CD14-positive monocyte (primary cell): ENCODE results near the gene SCGB1C2. TPM values are rescaled to one million over a fixed set of nuclear protein-coding genes. Genes with fewer than 3 reads are reported as not detected.
"Not testable (repeated sequence)": the region's sequence is repeated elsewhere in the genome, so short reads cannot be mapped to it uniquely, and the experiment has no call there.

ENCODE experiments used
- DNase-seq, 3 donors: peaks; one replicate each; pipeline ENCODE4 v3.0.0-alpha.2; 2011 to 2022
- H2AFZ ChIP-seq: 2 replicates; pipeline ENCODE4 v1.6.0; 2012; ENCODE audit warnings: mild to moderate bottlenecking, low read depth, low read length, inconsistent platforms; ENCODE audit not compliant: insufficient read depth, poor library complexity, severe bottlenecking
- H3K27ac ChIP-seq, 2 donors: 1 replicate in 1 of 2; 2 replicates in 1 of 2; pipeline ENCODE4 v1.5.1; 2012 to 2013; ENCODE audit warnings: low read length in 2 of 2, control low read depth in 1 of 2, inconsistent platforms in 1 of 2, low read depth in 1 of 2, mild to moderate bottlenecking in 1 of 2
- H3K27me3 ChIP-seq, 2 donors: one replicate each; pipeline versions ENCODE4 v1.6.0 to v1.6.1; 2011 to 2013; ENCODE audit warnings: low read length in 2 of 2; ENCODE audit not compliant: control insufficient read depth in 2 of 2, insufficient read depth in 2 of 2
- H3K36me3 ChIP-seq, 2 donors: replicated peaks in 1 of 2; 1 replicate in 1 of 2; 2 replicates in 1 of 2; pipeline versions ENCODE4 v1.5.1 to v1.6.1; 2012 to 2013; ENCODE audit warnings: low read length in 2 of 2, control low read depth in 1 of 2, inconsistent platforms in 1 of 2, mild to moderate bottlenecking in 1 of 2; ENCODE audit not compliant: insufficient read depth in 2 of 2, control insufficient read depth in 1 of 2
- H3K4me1 ChIP-seq, 2 donors: 1 replicate in 1 of 2; 2 replicates in 1 of 2; pipeline versions ENCODE4 v1.5.1 to v1.6.1; 2012 to 2013; ENCODE audit warnings: low read length in 2 of 2, control low read depth in 1 of 2, inconsistent platforms in 1 of 2, mild to moderate bottlenecking in 1 of 2, moderate library complexity in 1 of 2; ENCODE audit not compliant: insufficient read depth in 2 of 2, control insufficient read depth in 1 of 2
- H3K4me2 ChIP-seq: replicated peaks from 2 replicates; pipeline ENCODE3; 2012; ENCODE audit warnings: low read length, moderate library complexity, mild to moderate bottlenecking; ENCODE audit not compliant: poor library complexity, severe bottlenecking; ENCODE audit errors: extremely low read depth
- H3K4me3 ChIP-seq, 3 experiments: fragments of 200-600 bp in 1 of 3; sonication (generic) in 1 of 3; replicated peaks in 1 of 3; 1 replicate in 2 of 3; 2 replicates in 1 of 3; pipeline ENCODE4 v1.5.1; 2011 to 2013; ENCODE audit warnings: low read length in 3 of 3, mild to moderate bottlenecking in 3 of 3, control low read depth in 2 of 3, low read depth in 2 of 3, inconsistent platforms in 1 of 3, moderate library complexity in 1 of 3
- H3K79me2 ChIP-seq: 2 replicates; pipeline ENCODE4 v1.6.0; 2012; ENCODE audit warnings: mild to moderate bottlenecking, control low read depth, inconsistent platforms, low read length, moderate library complexity; ENCODE audit not compliant: insufficient read depth
- H3K9ac ChIP-seq: 2 replicates; pipeline ENCODE4 v1.6.0; 2017; ENCODE audit warnings: low read length, mild to moderate bottlenecking; ENCODE audit not compliant: insufficient read depth, poor library complexity, severe bottlenecking
- H3K9me3 ChIP-seq, 2 donors: replicated peaks in 1 of 2; 1 replicate in 1 of 2; 2 replicates in 1 of 2; pipeline versions ENCODE4 v1.5.1 to v1.6.1; 2012 to 2013; ENCODE audit warnings: low read length in 2 of 2, control low read depth in 1 of 2; ENCODE audit not compliant: control insufficient read depth in 1 of 2, insufficient read depth in 1 of 2
- H4K20me1 ChIP-seq: 2 replicates; pipeline ENCODE4 v1.6.0; 2012; ENCODE audit warnings: mild to moderate bottlenecking, low read length, control low read depth, moderate library complexity; ENCODE audit not compliant: insufficient read depth
- H3K27ac Mint-ChIP-seq, 7 donors: one replicate each; pipeline ENCODE4 v1.8.0; 2020; ENCODE audit warnings: mild to moderate bottlenecking in 7 of 7, mixed read lengths in 7 of 7, moderate library complexity in 6 of 7, inconsistent platforms in 2 of 7
- H3K27me3 Mint-ChIP-seq, 3 donors: one replicate each; pipeline ENCODE4 v1.8.0; 2021 to 2022; ENCODE audit warnings: low read depth in 3 of 3, mild to moderate bottlenecking in 3 of 3, mixed read lengths in 3 of 3, moderate library complexity in 3 of 3, inconsistent platforms in 1 of 3
- H3K36me3 Mint-ChIP-seq, 2 donors: one replicate each; pipeline ENCODE4 v1.8.0; 2020; ENCODE audit warnings: mixed read lengths in 2 of 2, inconsistent platforms in 1 of 2, mild to moderate bottlenecking in 1 of 2
- H3K4me1 Mint-ChIP-seq: one replicate; pipeline ENCODE4 v1.8.0; 2020; ENCODE audit warnings: mild to moderate bottlenecking, mixed read lengths
- H3K4me3 Mint-ChIP-seq, 2 donors: one replicate each; pipeline ENCODE4 v1.8.0; 2020; ENCODE audit warnings: mild to moderate bottlenecking in 2 of 2, mixed read lengths in 2 of 2, moderate library complexity in 1 of 2
- H3K9me3 Mint-ChIP-seq, 7 donors: one replicate each; pipeline ENCODE4 v1.8.0; 2020 to 2022; ENCODE audit warnings: mixed read lengths in 7 of 7, mild to moderate bottlenecking in 6 of 7, moderate library complexity in 6 of 7, inconsistent platforms in 2 of 7
- CTCF ChIP-seq: fragments of 200-600 bp; IDR thresholded peaks from one replicate; pipeline ENCODE4 v1.8.0; 2022; ENCODE audit warnings: antibody characterized with exemption, mild to moderate bottlenecking
- WGBS: methylation state at CpG from one replicate; pipeline ENCODE4 v1.1.5; 2013; ENCODE audit warnings: missing lambda C conversion rate; ENCODE audit not compliant: insufficient coverage; 5-methylcytosine and 5-hydroxymethylcytosine counted together
- intact Hi-C, 2 donors: fragments of 100-400 bp; cut with micrococcal nuclease; formaldehyde crosslinking; loops; one replicate each; pipeline versions ENCODE4 v1.15.0 to v1.15.1; 2023
- polyA minus RNA-seq: library from RNA; depleted of rRNA, polyadenylated mRNA; stranded (reverse); fragments of >200 nt; gene quantifications from 2 replicates; pipeline ENCODE4 v1.2.3, GENCODE V29; 2012
- polyA plus RNA-seq, 3 donors: library from polyadenylated mRNA; depleted of rRNA in 1 of 3; unstranded in 2 of 3; stranded (reverse) in 1 of 3; fragments of 300-500 nt in 2 of 3; fragments of >200 nt in 1 of 3; fragmentation: Illumina TruSeq in 2 of 3; gene quantifications; 1 replicate in 2 of 3; 2 replicates in 1 of 3; pipeline ENCODE4 v1.2.3, GENCODE V29; 2012 to 2021
- total RNA-seq, 12 experiments: library from RNA in 1 of 12; stranded (reverse) in 1 of 12; fragments of 120-200 nt in 1 of 12; gene quantifications; one replicate each; pipeline ENCODE4 v1.2.4 and lab custom pipeline; 2013 to 2026; ENCODE audit warnings: mixed read lengths in 6 of 12, inconsistent platforms in 1 of 12

The SCGB1C2 gene
- not detected for total RNA-seq (2013)
- polyA plus RNA-seq (not detected), polyA minus RNA-seq (not detected in 2 replicates), total RNA-seq (lab: John Stamatoyannopoulos, UW) (0 reads per million in 11 experiments)

- H3K9me3 Mint-ChIP-seq: not testable (repeated sequence)
Observed at GRCh38 chr17:137166-137807, at the start of gene SCGB1C2. SCGB1C2 (plus strand) TSS chr17:137569; CDS start chr17:137591, 22 bp downstream.

GRCh38 chr17:113111-113510 lies 24.3 kb upstream of the SCGB1C2 start:
- peak in 1 of 3 donors; percentile 1 for DNase-seq
- H3K9ac ChIP-seq, H3K4me1 Mint-ChIP-seq, H3K9me3 ChIP-seq, H3K4me1 ChIP-seq, H3K36me3 Mint-ChIP-seq, H3K36me3 ChIP-seq, H4K20me1 ChIP-seq, H3K27me3 Mint-ChIP-seq, intact Hi-C loops, H3K4me3 Mint-ChIP-seq, H3K27ac Mint-ChIP-seq, H3K4me2 ChIP-seq, H3K27ac ChIP-seq, H3K4me3 ChIP-seq, H3K9me3 Mint-ChIP-seq, H3K27me3 ChIP-seq, H2AFZ ChIP-seq, H3K79me2 ChIP-seq: not testable (repeated sequence)
- no CpG with 5 or more reads among the region's 5 CpGs for WGBS

More at GRCh38 chr17:137166-137807, at the start of gene SCGB1C2:
- H3K27me3 ChIP-seq, H3K4me3 ChIP-seq, H3K4me1 ChIP-seq, intact Hi-C loops, H3K36me3 ChIP-seq, H3K9me3 ChIP-seq, H3K79me2 ChIP-seq, H3K36me3 Mint-ChIP-seq, H4K20me1 ChIP-seq, H3K4me2 ChIP-seq, H3K9ac ChIP-seq, H2AFZ ChIP-seq, DNase-seq, H3K27ac ChIP-seq, H3K4me1 Mint-ChIP-seq: not testable (repeated sequence)
- Mint-ChIP-seq H3K4me3 (peak within 1 kb of the TSS in 1 of 2 donors; percentile 35), H3K27ac (peak within 1 kb of the TSS in 1 of 7 donors; percentile 27), H3K27me3 (peaks cover 6 to 12% (median 9%) of the 10 kb centered on the region in 3 donors)
- no CpG with 5 or more reads among the region's 16 CpGs for WGBS

- H3K4me2 ChIP-seq, intact Hi-C loops, H3K9ac ChIP-seq, H3K4me3 Mint-ChIP-seq, H3K9me3 Mint-ChIP-seq, H3K27ac Mint-ChIP-seq, H3K4me3 ChIP-seq, H3K79me2 ChIP-seq, H3K36me3 ChIP-seq, H3K4me1 ChIP-seq, H3K27me3 Mint-ChIP-seq, H3K27me3 ChIP-seq, H3K27ac ChIP-seq, H2AFZ ChIP-seq, H3K4me1 Mint-ChIP-seq, H4K20me1 ChIP-seq, H3K36me3 Mint-ChIP-seq, H3K9me3 ChIP-seq: not testable (repeated sequence)
- DNase-seq: peak in 1 of 3 donors; percentile 50
- peak; percentile 63 for TF ChIP-seq CTCF
- 4% methylated on average over 4 of the region's 20 CpGs for WGBS
Observed at GRCh38 chr17:118339-118917, 18.9 kb upstream of the SCGB1C2 start.

GRCh38 chr17:133932-134331 lies 3.4 kb upstream of the SCGB1C2 start:
- intact Hi-C loops, H3K4me3 Mint-ChIP-seq, H3K4me1 ChIP-seq, H3K4me2 ChIP-seq, H3K36me3 ChIP-seq, H3K27me3 ChIP-seq, H3K36me3 Mint-ChIP-seq, DNase-seq, H2AFZ ChIP-seq, H3K27me3 Mint-ChIP-seq, H3K9me3 Mint-ChIP-seq, H3K27ac Mint-ChIP-seq, H3K4me1 Mint-ChIP-seq, H3K27ac ChIP-seq, H4K20me1 ChIP-seq, H3K9me3 ChIP-seq, H3K9ac ChIP-seq, H3K4me3 ChIP-seq, H3K79me2 ChIP-seq: not testable (repeated sequence)
- no CpG with 5 or more reads among the region's 40 CpGs for WGBS
